Measurements from ENCODE around the gene ARL8B.

- no peak for TF ChIP-seq CTCF (optimal IDR thresholded peaks at IDR 0.05 in 1 of 3, IDR thresholded peaks at IDR 0.05 in 1 of 3, conservative IDR thresholded peaks at IDR 0.05 in 1 of 3; ENCODE audit: extremely low read depth in 1 of 3, insufficient read depth in 2 of 3, low read length in 3 of 3)
- no peak for TF ChIP-seq EZH2 (IDR thresholded peaks at IDR 0.05; ENCODE audit: low read length)
Observed at GRCh38 chr3:5198986-5199731, 77.1 kb downstream of the ARL8B start.

All from keratinocyte (primary cell).